DND-41 (cell line): ENCODE measurements around the gene RNASEH2C.

ENCODE experiments used
- ATAC-seq: fragments of 200-7000 bp; cut with Tn5 transposase; 3 replicates; pipeline ENCODE4 v1.9.1; 2021; ENCODE audit warnings: low read depth; ENCODE audit not compliant: insufficient read depth
- DNase-seq: peaks from one replicate; pipeline ENCODE4 v3.0.0-alpha.2; 2020
- H2AFZ ChIP-seq: 2 replicates; pipeline ENCODE4 v1.6.0; 2012; ENCODE audit warnings: low read depth, low read length
- H3K27ac ChIP-seq: 2 replicates; pipeline ENCODE4 v1.5.1; 2012; ENCODE audit warnings: low read length, inconsistent platforms
- H3K27me3 ChIP-seq: fragments of 200-600 bp; sonication (generic); 2 replicates; pipeline ENCODE4 v1.6.0; 2012; ENCODE audit warnings: low read length, mild to moderate bottlenecking, inconsistent platforms; ENCODE audit not compliant: insufficient read depth, poor library complexity
- H3K36me3 ChIP-seq: 2 replicates; pipeline ENCODE4 v1.5.1; 2012; ENCODE audit warnings: low read length, inconsistent platforms; ENCODE audit not compliant: insufficient read depth
- H3K4me1 ChIP-seq: 2 replicates; pipeline ENCODE4 v1.5.1; 2012; ENCODE audit warnings: mild to moderate bottlenecking, low read length; ENCODE audit not compliant: insufficient read depth
- H3K4me2 ChIP-seq: 2 replicates; pipeline ENCODE4 v1.6.0; 2012; ENCODE audit warnings: mild to moderate bottlenecking, moderate library complexity, low read length, inconsistent platforms; ENCODE audit not compliant: insufficient read depth
- H3K4me3 ChIP-seq, 2 experiments: fragments of 200-600 bp in 1 of 2; shearing (Covaris generic) in 1 of 2; 2 replicates each; pipeline ENCODE4 v1.5.1; 2012 to 2016; ENCODE audit warnings: inconsistent platforms in 2 of 2, low read length in 2 of 2, mild to moderate bottlenecking in 2 of 2, low read depth in 1 of 2, moderate library complexity in 1 of 2
- H3K79me2 ChIP-seq: 2 replicates; pipeline ENCODE4 v1.6.0; 2012; ENCODE audit warnings: low read length, inconsistent platforms; ENCODE audit not compliant: insufficient read depth
- H3K9ac ChIP-seq: 2 replicates; pipeline ENCODE4 v1.6.0; 2012; ENCODE audit warnings: low read depth, mild to moderate bottlenecking, inconsistent platforms, low read length, moderate library complexity
- H3K9me3 ChIP-seq: 2 replicates; pipeline ENCODE4 v1.5.1; 2012; ENCODE audit warnings: low read length, moderate library complexity, mild to moderate bottlenecking, inconsistent platforms; ENCODE audit not compliant: insufficient read depth, severe bottlenecking
- H4K20me1 ChIP-seq: 2 replicates; pipeline ENCODE4 v1.6.0; 2012; ENCODE audit warnings: low read length; ENCODE audit not compliant: insufficient read depth
- EZH2 ChIP-seq: IDR thresholded peaks from 3 replicates; pipeline ENCODE4 v1.6.1; 2012; ENCODE audit warnings: borderline replicate concordance, low read depth, mild to moderate bottlenecking, moderate library complexity, low read length, inconsistent platforms; ENCODE audit not compliant: severe bottlenecking
- TF ChIP-seq, protein P1 (sequence below): IDR thresholded peaks from 2 replicates; pipeline ENCODE4 v1.5.1; 2012; ENCODE audit warnings: borderline replicate concordance, low read length, moderate library complexity, mild to moderate bottlenecking; ENCODE audit not compliant: poor library complexity, severe bottlenecking; ENCODE audit errors: extremely low read depth

The RNASEH2C gene

DNA sequence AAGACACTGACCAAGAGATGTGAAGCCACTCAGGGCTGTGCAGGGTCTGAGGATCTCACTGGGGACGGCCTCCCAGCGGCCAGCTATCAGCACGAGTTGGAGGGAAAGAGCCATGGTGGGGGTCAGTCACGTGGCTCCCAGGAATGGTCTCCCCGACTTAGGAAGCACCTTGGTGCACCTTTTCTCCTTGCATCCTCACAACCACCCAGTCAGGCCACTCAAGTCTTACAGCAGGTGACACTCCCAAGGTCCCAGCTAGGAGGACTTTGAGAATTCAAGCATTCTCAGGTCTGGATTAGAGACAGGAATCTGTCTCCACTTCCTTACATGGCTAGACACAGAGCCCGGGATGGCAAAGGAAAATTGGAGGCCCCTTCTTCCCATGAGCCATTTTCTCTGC is 2.7 kb downstream of the RNASEH2C start:
- peaks cover 66% of the 10 kb centered on the region for H3K79me2 ChIP-seq
- peaks cover 46% of the 10 kb centered on the region for H4K20me1 ChIP-seq
- H3K27ac ChIP-seq = no peak overlapping the region
- H2AFZ ChIP-seq = no peak overlapping the region
- peak overlapping the region; percentile 80; the same call in 1 of the 2 replicates for H3K9ac ChIP-seq
- ATAC-seq = no peak
- peak overlapping the region in 1 of 2 experiments; percentile 100; a peak in 2 of 4 replicates for H3K4me3 ChIP-seq
- H3K4me1 ChIP-seq = peaks cover 65% of the 10 kb centered on the region
- DNase-seq = no peak
- H3K36me3 ChIP-seq = peaks cover 72% of the 10 kb centered on the region
- H3K4me2 ChIP-seq = peak overlapping the region; percentile 88
- no peaks in the 10 kb centered on the region for H3K27me3 ChIP-seq
- TF ChIP-seq, protein P1, sequence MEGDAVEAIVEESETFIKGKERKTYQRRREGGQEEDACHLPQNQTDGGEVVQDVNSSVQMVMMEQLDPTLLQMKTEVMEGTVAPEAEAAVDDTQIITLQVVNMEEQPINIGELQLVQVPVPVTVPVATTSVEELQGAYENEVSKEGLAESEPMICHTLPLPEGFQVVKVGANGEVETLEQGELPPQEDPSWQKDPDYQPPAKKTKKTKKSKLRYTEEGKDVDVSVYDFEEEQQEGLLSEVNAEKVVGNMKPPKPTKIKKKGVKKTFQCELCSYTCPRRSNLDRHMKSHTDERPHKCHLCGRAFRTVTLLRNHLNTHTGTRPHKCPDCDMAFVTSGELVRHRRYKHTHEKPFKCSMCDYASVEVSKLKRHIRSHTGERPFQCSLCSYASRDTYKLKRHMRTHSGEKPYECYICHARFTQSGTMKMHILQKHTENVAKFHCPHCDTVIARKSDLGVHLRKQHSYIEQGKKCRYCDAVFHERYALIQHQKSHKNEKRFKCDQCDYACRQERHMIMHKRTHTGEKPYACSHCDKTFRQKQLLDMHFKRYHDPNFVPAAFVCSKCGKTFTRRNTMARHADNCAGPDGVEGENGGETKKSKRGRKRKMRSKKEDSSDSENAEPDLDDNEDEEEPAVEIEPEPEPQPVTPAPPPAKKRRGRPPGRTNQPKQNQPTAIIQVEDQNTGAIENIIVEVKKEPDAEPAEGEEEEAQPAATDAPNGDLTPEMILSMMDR = no peak
- TF ChIP-seq EZH2 = no peak
- no peaks in the 10 kb centered on the region for H3K9me3 ChIP-seq

GRCh38 chr11:65716774-65717405 is 3.7 kb downstream of the RNASEH2C start:
- DNase-seq (no peak), ATAC-seq (no peak)
- Histone ChIP-seq H2AFZ (no peak overlapping the region), H3K79me2 (peaks cover 71% of the 10 kb centered on the region), H3K9ac (no peak overlapping the region), H3K36me3 (peaks cover 75% of the 10 kb centered on the region), H3K4me2 (peak overlapping the region; percentile 24), H3K27ac (no peak overlapping the region), H3K9me3 (no peaks in the 10 kb centered on the region), H3K4me1 (peaks cover 70% of the 10 kb centered on the region), H3K27me3 (no peaks in the 10 kb centered on the region), H4K20me1 (peaks cover 51% of the 10 kb centered on the region), H3K4me3 (no peak overlapping the region; a peak in 1 of 4 replicates)
- no peak for TF ChIP-seq EZH2

GRCh38 chr11:65716302-65716701 is 4.3 kb downstream of the RNASEH2C start:
- H3K4me1 ChIP-seq = peaks cover 66% of the 10 kb centered on the region
- H3K9ac ChIP-seq = no peak overlapping the region
- no peak for TF ChIP-seq EZH2
- TF ChIP-seq, protein P1 = no peak
- no peaks in the 10 kb centered on the region for H3K27me3 ChIP-seq
- ATAC-seq (no peak), DNase-seq (no peak)
- H4K20me1 ChIP-seq = peaks cover 51% of the 10 kb centered on the region
- H3K27ac ChIP-seq = no peak overlapping the region
- no peak overlapping the region for H3K4me3 ChIP-seq
- peaks cover 71% of the 10 kb centered on the region for H3K79me2 ChIP-seq
- no peak overlapping the region for H2AFZ ChIP-seq
- H3K36me3 ChIP-seq = peaks cover 75% of the 10 kb centered on the region
- H3K9me3 ChIP-seq = no peaks in the 10 kb centered on the region
- no peak overlapping the region for H3K4me2 ChIP-seq

GRCh38 chr11:65714433-65714832 is 6.2 kb downstream of the RNASEH2C start:
- Histone ChIP-seq H3K9ac (no peak overlapping the region), H2AFZ (no peak overlapping the region), H3K4me3 (no peak overlapping the region), H4K20me1 (peaks cover 40% of the 10 kb centered on the region), H3K79me2 (peaks cover 60% of the 10 kb centered on the region), H3K4me1 (peaks cover 68% of the 10 kb centered on the region), H3K4me2 (0 out of 2 replicates have a peak overlapping the region, but pooled peaks have one; percentile 1), H3K36me3 (peaks cover 67% of the 10 kb centered on the region), H3K27ac (no peak overlapping the region), H3K27me3 (no peaks in the 10 kb centered on the region), H3K9me3 (no peaks in the 10 kb centered on the region)
- DNase-seq = no peak
- no peak for TF ChIP-seq EZH2
- TF ChIP-seq, protein P1 = no peak
- no peak for ATAC-seq
